ENCODE results near the gene FMNL2. TPM values are rescaled to one million over a fixed set of nuclear protein-coding genes. Genes with fewer than 3 reads are reported as not detected.

FMNL2 gene
- total and polyA plus RNA-seq, 8 donors = 7.8 to 100.0 (median 36.5) TPM

DNA sequence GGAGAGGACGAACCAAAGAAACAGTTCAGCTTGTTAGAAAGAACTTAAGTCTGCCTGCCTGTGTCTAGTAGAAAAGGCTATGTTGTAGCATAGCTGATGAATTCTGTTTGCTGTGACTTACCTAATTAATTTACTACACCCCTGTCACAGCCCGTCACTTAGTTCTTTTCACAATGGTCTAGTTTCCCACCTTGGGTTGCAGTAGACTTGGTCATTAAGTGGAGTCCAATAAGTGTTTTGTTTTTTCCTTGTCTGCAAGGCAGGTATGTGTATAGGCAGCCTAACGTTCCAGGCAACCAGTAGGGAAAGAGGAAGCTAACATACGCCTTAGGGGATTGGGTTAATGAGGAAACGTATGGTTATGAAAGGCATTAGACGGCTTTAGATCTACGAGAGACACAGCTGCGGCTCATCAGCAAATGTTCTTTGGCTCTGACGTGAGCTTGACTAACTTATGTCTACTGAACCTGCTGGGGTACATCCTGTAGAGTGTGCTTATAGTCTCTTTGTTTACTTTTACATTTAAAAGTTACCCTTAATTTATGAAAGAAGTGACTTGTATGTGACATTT lies 202.2 kb downstream of the FMNL2 start:
- 67 to 79% (median 74%) methylated on average over 9 of the region's 9 CpGs for WGBS, 5 donors
- peaks cover 0 to 25% (median 3%) of the 10 kb centered on the region in 4 donors for H3K4me1 ChIP-seq
- no peaks in the 10 kb centered on the region for H3K27me3 ChIP-seq
- intact Hi-C loops (cut with DNase I; ENCODE audit: low total_unique reads) = no loop called here
- H3K9me3 ChIP-seq = no peaks in the 10 kb centered on the region
- TF ChIP-seq POLR2AphosphoS5 (IDR thresholded peaks at IDR 0.05) = no peak
- TF ChIP-seq, protein P1, sequence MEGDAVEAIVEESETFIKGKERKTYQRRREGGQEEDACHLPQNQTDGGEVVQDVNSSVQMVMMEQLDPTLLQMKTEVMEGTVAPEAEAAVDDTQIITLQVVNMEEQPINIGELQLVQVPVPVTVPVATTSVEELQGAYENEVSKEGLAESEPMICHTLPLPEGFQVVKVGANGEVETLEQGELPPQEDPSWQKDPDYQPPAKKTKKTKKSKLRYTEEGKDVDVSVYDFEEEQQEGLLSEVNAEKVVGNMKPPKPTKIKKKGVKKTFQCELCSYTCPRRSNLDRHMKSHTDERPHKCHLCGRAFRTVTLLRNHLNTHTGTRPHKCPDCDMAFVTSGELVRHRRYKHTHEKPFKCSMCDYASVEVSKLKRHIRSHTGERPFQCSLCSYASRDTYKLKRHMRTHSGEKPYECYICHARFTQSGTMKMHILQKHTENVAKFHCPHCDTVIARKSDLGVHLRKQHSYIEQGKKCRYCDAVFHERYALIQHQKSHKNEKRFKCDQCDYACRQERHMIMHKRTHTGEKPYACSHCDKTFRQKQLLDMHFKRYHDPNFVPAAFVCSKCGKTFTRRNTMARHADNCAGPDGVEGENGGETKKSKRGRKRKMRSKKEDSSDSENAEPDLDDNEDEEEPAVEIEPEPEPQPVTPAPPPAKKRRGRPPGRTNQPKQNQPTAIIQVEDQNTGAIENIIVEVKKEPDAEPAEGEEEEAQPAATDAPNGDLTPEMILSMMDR (IDR thresholded peaks at IDR 0.05) = no peak
- no peak for TF ChIP-seq POLR2A (IDR thresholded peaks at IDR 0.05)
- no peak for TF ChIP-seq EP300 (IDR thresholded peaks at IDR 0.05)
- no peaks in the 10 kb centered on the region for H3K36me3 ChIP-seq
- no peak overlapping the region for H3K27ac ChIP-seq
- H3K4me3 ChIP-seq = no peak overlapping the region
- DNase-seq = peak in 1 of 2 donors; percentile 65

DNA sequence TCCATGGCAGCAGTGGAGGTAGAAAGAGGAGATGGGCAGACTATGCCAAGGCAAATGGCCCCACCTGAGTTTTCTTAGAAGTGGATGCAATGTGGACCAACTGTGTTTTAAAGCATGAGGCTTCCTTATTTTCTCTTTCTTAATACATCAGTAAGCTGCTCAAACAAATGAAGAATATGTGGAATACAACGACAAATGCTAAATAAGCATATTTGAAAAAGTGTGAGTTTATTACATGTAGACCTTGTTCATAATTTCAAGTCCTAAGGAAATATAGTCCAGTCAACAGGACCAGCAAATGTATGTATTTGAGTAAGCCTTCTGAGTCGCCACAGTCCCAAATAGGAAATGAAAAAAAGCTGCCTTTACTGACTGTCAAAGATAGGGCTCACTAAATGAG lies 204.4 kb downstream of the FMNL2 start:
- Histone ChIP-seq H3K9me3 (no peaks in the 10 kb centered on the region), H3K27me3 (no peaks in the 10 kb centered on the region), H3K4me1 (peaks cover 0 to 35% (median 8%) of the 10 kb centered on the region in 4 donors), H3K27ac (no peak overlapping the region), H3K36me3 (peaks cover 0 to 7% (median 3%) of the 10 kb centered on the region in 4 donors), H3K4me3 (no peak overlapping the region)
- intact Hi-C loops (cut with DNase I; ENCODE audit: low total_unique reads) = no loop called here
- TF ChIP-seq POLR2AphosphoS5 (IDR thresholded peaks at IDR 0.05) (no peak), POLR2A (IDR thresholded peaks at IDR 0.05) (no peak), EP300 (IDR thresholded peaks at IDR 0.05) (no peak)
- TF ChIP-seq, protein P1 (IDR thresholded peaks at IDR 0.05) = no peak
- WGBS, 5 donors = 86 to 99% (median 96%) methylated on average over 2 of the region's 2 CpGs
- no peak for DNase-seq

DNA sequence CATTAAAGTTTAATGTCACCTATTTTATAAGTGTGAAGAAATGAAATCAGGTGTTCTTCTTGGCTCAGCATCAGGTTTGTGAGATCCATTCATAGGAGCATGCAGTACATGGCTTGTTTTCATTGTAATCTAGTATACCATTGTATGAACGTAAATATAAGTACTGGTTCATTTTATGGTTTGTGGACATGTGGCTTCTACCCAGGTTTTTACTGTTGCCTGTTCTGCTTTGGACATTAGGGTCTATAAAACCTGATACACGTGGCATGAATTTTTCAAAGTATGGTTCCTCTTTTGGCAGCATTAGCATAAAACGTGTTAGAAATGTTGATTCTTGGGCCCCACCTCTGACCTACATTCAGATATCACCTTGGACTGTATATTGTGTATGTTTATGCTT lies 206.7 kb downstream of the FMNL2 start:
- WGBS, 5 donors = 37 to 63% (median 58%) methylated on average over 3 of the region's 3 CpGs
- no peak for TF ChIP-seq POLR2A (IDR thresholded peaks at IDR 0.05)
- no peak for TF ChIP-seq POLR2AphosphoS5 (IDR thresholded peaks at IDR 0.05)
- no peak for TF ChIP-seq EP300 (IDR thresholded peaks at IDR 0.05)
- TF ChIP-seq, protein P1 (IDR thresholded peaks at IDR 0.05) = no peak
- no peaks in the 10 kb centered on the region for H3K9me3 ChIP-seq
- no peaks in the 10 kb centered on the region for H3K27me3 ChIP-seq
- intact Hi-C loops (cut with DNase I; ENCODE audit: low total_unique reads) = no loop called here
- no peak overlapping the region for H3K27ac ChIP-seq
- peaks cover 0 to 9% (median 3%) of the 10 kb centered on the region in 4 donors for H3K36me3 ChIP-seq
- peaks cover 0 to 34% (median 19%) of the 10 kb centered on the region in 4 donors for H3K4me1 ChIP-seq
- no peak overlapping the region for H3K4me3 ChIP-seq
- no peak for DNase-seq

DNA sequence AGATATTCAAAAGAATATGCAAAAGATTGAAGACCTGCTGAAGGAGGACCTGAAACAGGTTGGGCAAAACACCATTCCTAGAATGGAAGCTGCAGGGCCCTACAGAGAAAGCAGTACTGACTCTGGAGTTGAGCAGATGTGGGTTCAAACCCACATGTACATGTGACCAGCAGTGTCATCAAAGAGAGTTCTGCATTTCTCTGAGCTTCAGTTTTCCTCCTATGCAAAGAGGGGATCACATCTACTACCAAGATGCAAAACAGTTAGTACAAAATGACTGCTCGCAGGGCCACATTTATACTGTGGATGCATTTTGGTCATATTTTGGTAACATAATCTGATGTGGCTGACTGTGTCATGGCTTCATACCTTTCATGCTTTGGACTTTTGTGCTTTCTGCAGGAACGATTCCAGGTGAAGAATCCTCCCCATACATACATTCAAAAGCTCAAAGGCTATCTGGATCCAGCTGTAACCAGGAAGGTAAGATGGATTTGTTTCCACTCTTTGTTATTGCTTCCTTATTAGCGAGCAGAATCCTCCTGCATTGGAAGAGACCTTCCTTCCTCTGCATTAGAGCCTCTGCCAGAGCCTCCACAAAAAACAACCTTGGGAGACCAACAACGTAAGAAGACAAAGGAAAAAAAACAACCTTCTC lies 207.5 kb downstream of the FMNL2 start:
- intact Hi-C loops (cut with DNase I; ENCODE audit: low total_unique reads) = no loop called here
- Histone ChIP-seq H3K9me3 (no peaks in the 10 kb centered on the region), H3K4me1 (peaks cover 0 to 42% (median 24%) of the 10 kb centered on the region in 4 donors), H3K4me3 (no peak overlapping the region), H3K27me3 (no peaks in the 10 kb centered on the region), H3K27ac (peak overlapping the region in 4 of 5 donors; percentile 24 to 55 (median 36)), H3K36me3 (peaks cover 0 to 9% (median 3%) of the 10 kb centered on the region in 4 donors)
- TF ChIP-seq EP300 (IDR thresholded peaks at IDR 0.05) = no peak
- TF ChIP-seq POLR2A (IDR thresholded peaks at IDR 0.05) = no peak
- TF ChIP-seq, protein P1 (IDR thresholded peaks at IDR 0.05) = no peak
- TF ChIP-seq POLR2AphosphoS5 (IDR thresholded peaks at IDR 0.05) = no peak
- no peak for DNase-seq
- WGBS, 5 donors = 74 to 78% (median 75%) methylated on average over 4 of the region's 4 CpGs

Data from stomach (tissue), 9 donors.